Measurements from ENCODE around the gene MROH2B.

MROH2B gene

DNA sequence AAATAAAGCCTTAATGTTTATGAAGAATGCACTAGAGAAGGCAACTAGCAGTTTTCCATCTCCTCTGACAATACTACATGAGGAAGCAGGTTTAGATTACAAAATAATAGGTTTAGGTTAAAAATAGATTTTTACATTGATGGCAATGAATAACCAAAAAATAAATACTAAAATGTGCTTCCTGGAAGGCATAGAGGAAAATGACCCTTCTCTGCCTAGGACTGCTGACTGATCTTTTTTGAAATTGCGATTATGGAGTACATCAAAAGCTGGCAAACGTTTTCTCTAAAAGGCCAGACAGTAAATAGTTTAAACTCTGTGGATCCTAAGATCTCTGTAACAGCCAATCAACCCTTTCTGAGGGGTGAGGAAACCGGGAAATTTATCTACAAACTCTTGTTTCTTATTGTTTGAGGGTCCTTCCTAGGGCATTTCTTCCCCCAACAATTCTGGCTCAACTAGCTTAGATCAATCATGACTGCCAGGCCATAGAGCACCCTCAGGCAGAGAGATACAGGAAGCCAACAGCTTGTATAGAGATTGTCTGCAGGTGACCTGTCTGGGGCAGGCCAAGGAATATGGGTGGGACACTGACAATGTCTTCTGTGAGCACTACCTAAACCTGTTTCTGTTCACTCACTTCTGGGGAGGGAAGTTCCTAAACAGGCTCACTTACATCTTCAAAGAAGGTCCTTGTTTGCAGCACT is 67.3 kb downstream of the MROH2B start:
- Histone ChIP-seq H3K36me3 (ENCODE audit: control insufficient read depth, insufficient read depth, low read length) (no peaks in the 10 kb centered on the region), H3K4me3 (replicated peaks; ENCODE audit: low read depth, low read length) (no peak overlapping the region), H3K27me3 (replicated peaks; ENCODE audit: control insufficient read depth, insufficient read depth, low read length) (no peaks in the 10 kb centered on the region)
- no peak for DNase-seq (ENCODE audit: extremely low read depth, insufficient read length)
- no peak for TF ChIP-seq CTCF (IDR thresholded peaks at IDR 0.05; ENCODE audit: insufficient read depth, low read length, poor library complexity, severe bottlenecking)

- TF ChIP-seq CTCF (IDR thresholded peaks at IDR 0.05; ENCODE audit: insufficient read depth, low read length, poor library complexity, severe bottlenecking) = no peak
- no peak for DNase-seq (ENCODE audit: extremely low read depth, insufficient read length)
- Histone ChIP-seq H3K27me3 (replicated peaks; ENCODE audit: control insufficient read depth, insufficient read depth, low read length) (no peaks in the 10 kb centered on the region), H3K4me3 (replicated peaks; ENCODE audit: low read depth, low read length) (no peak overlapping the region), H3K36me3 (ENCODE audit: control insufficient read depth, insufficient read depth, low read length) (no peaks in the 10 kb centered on the region)
Observed at GRCh38 chr5:40999966-41000365, 71.2 kb downstream of the MROH2B start.

GRCh38 chr5:40999142-40999541 is 72.0 kb downstream of the MROH2B start:
- no peak for DNase-seq (ENCODE audit: extremely low read depth, insufficient read length)
- no peaks in the 10 kb centered on the region for H3K27me3 ChIP-seq (replicated peaks; ENCODE audit: control insufficient read depth, insufficient read depth, low read length)
- TF ChIP-seq CTCF (IDR thresholded peaks at IDR 0.05; ENCODE audit: insufficient read depth, low read length, poor library complexity, severe bottlenecking) = no peak
- H3K36me3 ChIP-seq (ENCODE audit: control insufficient read depth, insufficient read depth, low read length) = no peaks in the 10 kb centered on the region
- no peak overlapping the region for H3K4me3 ChIP-seq (replicated peaks; ENCODE audit: low read depth, low read length)

GRCh38 chr5:40995801-40996586 is 75.1 kb downstream of the MROH2B start:
- TF ChIP-seq CTCF (IDR thresholded peaks at IDR 0.05; ENCODE audit: insufficient read depth, low read length, poor library complexity, severe bottlenecking) = no peak
- Histone ChIP-seq H3K4me3 (replicated peaks; ENCODE audit: low read depth, low read length) (no peak overlapping the region), H3K36me3 (ENCODE audit: control insufficient read depth, insufficient read depth, low read length) (no peaks in the 10 kb centered on the region), H3K27me3 (replicated peaks; ENCODE audit: control insufficient read depth, insufficient read depth, low read length) (no peaks in the 10 kb centered on the region)
- DNase-seq (ENCODE audit: extremely low read depth, insufficient read length) = no peak

DNA sequence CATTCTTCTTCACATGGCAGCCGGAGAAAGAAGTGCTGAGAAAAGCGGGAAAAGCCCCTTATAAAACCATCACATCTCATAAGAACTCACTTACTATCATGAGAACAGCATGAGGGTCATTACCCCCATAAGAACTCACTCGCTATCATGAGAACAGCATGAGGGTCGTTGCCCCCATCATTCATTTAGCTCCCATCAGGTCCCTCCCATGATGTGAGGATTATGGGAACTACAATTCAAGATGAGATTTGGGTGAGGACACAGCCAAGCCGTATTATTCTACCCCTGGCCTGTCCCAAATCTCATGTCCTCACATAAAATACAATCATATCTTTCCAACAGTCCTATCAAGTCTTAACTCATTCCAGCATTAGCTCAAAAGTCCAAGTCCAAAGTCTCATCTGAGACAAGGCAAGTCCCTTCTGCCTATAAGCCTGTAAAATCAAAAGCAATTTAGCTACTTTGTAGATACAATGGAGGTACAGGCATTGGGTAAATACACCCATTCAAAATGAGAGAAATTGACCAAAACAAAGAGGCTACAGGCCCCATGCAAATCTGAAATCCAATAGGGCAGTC is 79.1 kb downstream of the MROH2B start:
- Histone ChIP-seq H3K27me3 (replicated peaks; ENCODE audit: control insufficient read depth, insufficient read depth, low read length) (no peaks in the 10 kb centered on the region; the same call in 1 of the 2 replicates), H3K36me3 (ENCODE audit: control insufficient read depth, insufficient read depth, low read length) (no peaks in the 10 kb centered on the region), H3K4me3 (replicated peaks; ENCODE audit: low read depth, low read length) (no peak overlapping the region)
- DNase-seq (ENCODE audit: extremely low read depth, insufficient read length) = no peak
- TF ChIP-seq CTCF (IDR thresholded peaks at IDR 0.05; ENCODE audit: insufficient read depth, low read length, poor library complexity, severe bottlenecking) = no peak
